GM13977 (cell line): ENCODE measurements around the gene VIPR2.
"Not testable (repeated sequence)": the region's sequence is repeated elsewhere in the genome, so short reads cannot be mapped to it uniquely, and the experiment has no call there.

Experiments
- DNase-seq: peaks from one replicate; pipeline ENCODE4 v3.0.0; 2012; ENCODE audit warnings: low spot score
- in situ Hi-C: fragments of 300-500 bp; cut with MboI; formaldehyde crosslinking; loops from one replicate; pipeline ENCODE4 v1.12.0; 2022; ENCODE audit warnings: low sequenced_read_pairs, low pct_unique_long_range_greater_than_20kb, mixed read lengths, inconsistent platforms; ENCODE audit not compliant: unreplicated experiment
- TF ChIP-seq, protein P1 (sequence below): IDR thresholded peaks from 2 replicates; pipeline ENCODE4 v1.5.1; 2012; ENCODE audit warnings: mild to moderate bottlenecking, control low read depth; ENCODE audit not compliant: insufficient read depth; ENCODE audit errors: extremely low read depth, missing control alignments

Gene VIPR2

GRCh38 chr7:159105832-159106811 lies 38.5 kb downstream of the VIPR2 start:
- TF ChIP-seq, protein P1, sequence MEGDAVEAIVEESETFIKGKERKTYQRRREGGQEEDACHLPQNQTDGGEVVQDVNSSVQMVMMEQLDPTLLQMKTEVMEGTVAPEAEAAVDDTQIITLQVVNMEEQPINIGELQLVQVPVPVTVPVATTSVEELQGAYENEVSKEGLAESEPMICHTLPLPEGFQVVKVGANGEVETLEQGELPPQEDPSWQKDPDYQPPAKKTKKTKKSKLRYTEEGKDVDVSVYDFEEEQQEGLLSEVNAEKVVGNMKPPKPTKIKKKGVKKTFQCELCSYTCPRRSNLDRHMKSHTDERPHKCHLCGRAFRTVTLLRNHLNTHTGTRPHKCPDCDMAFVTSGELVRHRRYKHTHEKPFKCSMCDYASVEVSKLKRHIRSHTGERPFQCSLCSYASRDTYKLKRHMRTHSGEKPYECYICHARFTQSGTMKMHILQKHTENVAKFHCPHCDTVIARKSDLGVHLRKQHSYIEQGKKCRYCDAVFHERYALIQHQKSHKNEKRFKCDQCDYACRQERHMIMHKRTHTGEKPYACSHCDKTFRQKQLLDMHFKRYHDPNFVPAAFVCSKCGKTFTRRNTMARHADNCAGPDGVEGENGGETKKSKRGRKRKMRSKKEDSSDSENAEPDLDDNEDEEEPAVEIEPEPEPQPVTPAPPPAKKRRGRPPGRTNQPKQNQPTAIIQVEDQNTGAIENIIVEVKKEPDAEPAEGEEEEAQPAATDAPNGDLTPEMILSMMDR: no peak
- DNase-seq: no peak
- in situ Hi-C loops: no loop called here

- no peak for DNase-seq
- TF ChIP-seq, protein P1: no peak
- in situ Hi-C loops: no loop called here
Observed at GRCh38 chr7:159105066-159105780, 39.4 kb downstream of the VIPR2 start.

DNA sequence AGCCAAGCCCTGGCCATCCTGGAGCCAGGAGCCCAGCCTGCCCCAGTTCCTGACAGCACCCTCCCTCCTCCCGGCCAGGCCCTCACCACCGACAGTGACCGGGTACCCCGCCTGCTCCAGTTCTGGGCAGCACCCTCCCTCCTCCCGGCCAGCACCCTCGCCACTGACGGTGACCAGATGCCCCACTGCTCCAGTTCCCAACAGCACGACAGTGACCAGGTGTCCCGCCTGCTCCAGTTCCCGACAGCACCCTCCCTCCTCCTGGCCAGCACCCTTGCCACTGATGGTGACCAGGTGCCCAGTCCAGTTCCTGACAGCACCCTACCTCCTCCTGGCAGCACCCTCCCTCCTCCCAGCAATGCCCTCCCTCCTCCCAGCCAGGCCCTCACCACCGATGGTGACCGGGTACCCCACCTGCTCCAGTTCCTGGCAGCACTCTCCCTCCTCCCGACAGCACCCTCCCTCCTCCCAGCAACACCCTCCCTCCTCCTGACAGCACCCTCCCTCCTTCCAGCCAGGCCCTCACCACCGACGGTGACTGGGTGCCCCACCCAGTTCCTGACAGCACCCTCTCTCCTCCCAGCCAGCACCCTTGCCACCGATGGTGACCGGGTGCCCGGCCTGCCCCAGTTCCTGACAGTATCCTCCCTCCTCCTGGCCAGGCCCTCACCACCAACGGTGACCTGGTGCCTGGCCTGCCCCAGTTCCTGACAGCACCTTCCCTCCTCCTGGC lies 40.3 kb downstream of the VIPR2 start:
- no peak for DNase-seq
- in situ Hi-C loops: no loop called here
- TF ChIP-seq, protein P1: no peak

DNA sequence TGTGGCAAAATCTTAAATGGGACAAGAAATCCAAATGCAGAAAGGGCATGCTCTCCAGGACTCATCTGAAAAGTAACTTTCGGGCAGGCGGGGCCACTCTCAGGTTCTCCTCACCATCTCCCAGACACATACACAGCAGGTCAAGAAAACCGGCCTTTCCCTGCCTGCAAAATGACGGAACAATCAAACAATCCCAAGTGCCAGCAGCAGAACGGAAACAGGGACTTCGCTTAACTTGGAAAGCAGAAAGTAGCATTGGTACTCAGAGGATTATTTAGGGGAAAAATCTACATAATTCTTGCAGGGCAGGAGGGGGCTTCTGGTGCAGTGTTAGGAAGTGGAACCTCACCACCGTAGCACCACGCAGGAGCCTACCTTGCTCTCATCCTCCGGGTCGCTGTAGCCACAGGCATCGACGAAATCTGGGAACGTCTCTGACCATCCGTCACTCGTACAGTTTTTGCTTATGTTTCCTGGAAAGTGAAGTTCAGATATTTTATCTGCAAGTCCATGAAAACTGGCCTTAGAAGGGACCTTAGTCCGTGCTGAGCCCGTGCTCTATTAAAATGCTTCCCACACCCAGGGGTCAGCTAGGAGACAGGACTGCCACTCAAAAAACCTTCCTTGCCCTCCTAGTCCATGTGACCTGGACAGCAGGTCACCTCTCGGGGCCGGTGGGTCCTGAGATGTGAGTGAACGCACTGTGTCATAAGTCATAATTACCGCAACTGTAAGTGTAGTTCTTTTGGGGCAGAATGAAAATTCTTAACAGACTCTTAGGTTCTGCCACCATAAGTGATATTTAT lies 41.1 kb downstream of the VIPR2 start:
- DNase-seq: no peak
- TF ChIP-seq, protein P1: no peak
- in situ Hi-C loops: no loop called here

- TF ChIP-seq, protein P1: no peak
- in situ Hi-C loops: no loop called here
- DNase-seq: no peak
Observed at GRCh38 chr7:159102681-159103381, 41.8 kb downstream of the VIPR2 start.

GRCh38 chr7:159101661-159102091 lies 43.0 kb downstream of the VIPR2 start:
- in situ Hi-C loops: not testable (repeated sequence)

DNA sequence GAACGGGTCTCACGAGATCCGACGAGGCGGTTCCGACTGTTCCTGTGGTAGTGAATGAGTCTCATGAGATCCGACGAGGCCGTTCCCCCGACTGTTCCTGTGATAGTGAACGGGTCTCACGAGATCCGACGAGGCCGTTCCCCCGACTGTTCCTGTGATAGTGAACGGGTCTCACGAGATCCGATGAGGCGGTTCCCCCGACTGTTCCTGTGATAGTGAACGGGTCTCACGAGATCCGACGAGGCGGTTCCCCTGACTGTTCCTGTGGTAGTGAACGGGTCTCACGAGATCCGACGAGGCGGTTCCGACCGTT lies 43.6 kb downstream of the VIPR2 start:
- DNase-seq, in situ Hi-C loops: not testable (repeated sequence)

More at GRCh38 chr7:159101661-159102091, 43.0 kb downstream of the VIPR2 start:
- not testable (repeated sequence) for DNase-seq

GRCh38 chr7:159100281-159101082 lies 44.2 kb downstream of the VIPR2 start:
- in situ Hi-C loops, DNase-seq: not testable (repeated sequence)
